Measurements from ENCODE around the gene KCNK1. TPM values are rescaled to one million over a fixed set of nuclear protein-coding genes. Genes with fewer than 3 reads are reported as not detected.

Gene KCNK1
- total RNA-seq, 6 experiments from 2014 or later, result 1.1 to 7.6 (median 3.6) TPM

DNA sequence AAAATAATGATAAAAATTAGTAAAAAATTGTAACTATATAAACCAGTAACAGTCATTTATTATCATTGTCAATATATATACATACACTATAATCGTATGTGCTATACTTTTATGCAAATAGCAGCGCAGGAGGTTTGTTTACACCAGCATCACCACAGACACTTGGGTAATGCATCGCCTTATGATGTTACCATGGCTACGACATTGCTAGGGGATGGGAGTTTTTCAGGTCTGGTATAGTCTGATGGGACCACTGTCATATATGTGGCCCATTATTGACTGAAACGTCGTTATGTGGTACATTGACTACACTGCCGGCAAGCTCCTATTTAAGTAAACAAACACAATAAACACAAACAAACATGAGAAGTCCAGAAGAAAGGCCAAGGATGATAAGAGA lies 45.6 kb downstream of the KCNK1 start:
- intact Hi-C loops (cut with DNase I), result no loop called here

DNA sequence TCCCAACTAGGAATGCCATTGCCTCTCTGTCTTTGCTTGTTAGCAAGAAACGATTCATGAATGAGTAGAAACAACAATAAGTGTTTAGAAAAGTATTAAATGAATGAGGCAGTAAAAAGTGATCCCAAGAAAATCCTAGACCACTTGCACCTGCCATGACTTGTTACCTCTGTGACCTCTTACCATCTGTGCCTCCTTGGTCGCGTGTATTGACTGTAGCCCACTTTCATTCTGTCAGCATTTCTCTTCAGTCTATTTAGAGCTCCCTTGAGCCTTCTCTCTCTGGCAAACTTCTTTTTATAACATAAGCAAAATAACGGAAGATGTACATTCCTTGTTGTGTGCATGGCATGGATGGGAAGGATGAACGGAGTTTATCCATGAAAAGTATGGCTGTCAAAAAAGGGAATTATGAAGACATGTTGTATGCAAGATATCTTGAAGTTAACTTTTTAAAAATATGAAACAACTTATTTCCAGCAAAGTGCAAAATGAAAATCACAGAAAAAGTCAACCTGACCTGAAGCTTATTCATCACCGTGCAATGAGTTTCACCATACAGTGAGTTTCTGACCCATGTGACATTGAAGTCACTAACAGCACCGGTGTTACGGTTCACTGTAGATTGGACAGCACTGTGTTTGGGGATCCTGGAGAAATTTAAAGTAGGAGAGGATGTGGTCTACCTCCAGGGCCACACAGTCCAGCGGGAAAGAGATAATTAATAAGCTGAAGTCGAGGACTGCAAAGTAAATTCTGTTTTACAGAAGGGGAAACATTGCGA lies 47.7 kb downstream of the KCNK1 start:
- TF ChIP-seq POLR2A (IDR thresholded peaks at IDR 0.05), result no peak
- TF ChIP-seq, protein P1, sequence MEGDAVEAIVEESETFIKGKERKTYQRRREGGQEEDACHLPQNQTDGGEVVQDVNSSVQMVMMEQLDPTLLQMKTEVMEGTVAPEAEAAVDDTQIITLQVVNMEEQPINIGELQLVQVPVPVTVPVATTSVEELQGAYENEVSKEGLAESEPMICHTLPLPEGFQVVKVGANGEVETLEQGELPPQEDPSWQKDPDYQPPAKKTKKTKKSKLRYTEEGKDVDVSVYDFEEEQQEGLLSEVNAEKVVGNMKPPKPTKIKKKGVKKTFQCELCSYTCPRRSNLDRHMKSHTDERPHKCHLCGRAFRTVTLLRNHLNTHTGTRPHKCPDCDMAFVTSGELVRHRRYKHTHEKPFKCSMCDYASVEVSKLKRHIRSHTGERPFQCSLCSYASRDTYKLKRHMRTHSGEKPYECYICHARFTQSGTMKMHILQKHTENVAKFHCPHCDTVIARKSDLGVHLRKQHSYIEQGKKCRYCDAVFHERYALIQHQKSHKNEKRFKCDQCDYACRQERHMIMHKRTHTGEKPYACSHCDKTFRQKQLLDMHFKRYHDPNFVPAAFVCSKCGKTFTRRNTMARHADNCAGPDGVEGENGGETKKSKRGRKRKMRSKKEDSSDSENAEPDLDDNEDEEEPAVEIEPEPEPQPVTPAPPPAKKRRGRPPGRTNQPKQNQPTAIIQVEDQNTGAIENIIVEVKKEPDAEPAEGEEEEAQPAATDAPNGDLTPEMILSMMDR (IDR thresholded peaks at IDR 0.05), result no peak
- Histone ChIP-seq H3K4me1 (no peaks in the 10 kb centered on the region), H3K9me3 (no peaks in the 10 kb centered on the region), H3K27me3 (no peaks in the 10 kb centered on the region), H3K36me3 (no peaks in the 10 kb centered on the region), H3K4me3 (no peak overlapping the region), H3K27ac (no peak overlapping the region)
- WGBS (ENCODE audit: insufficient coverage, low coverage, low lambda C conversion rate, missing lambda C conversion rate), result 95% methylated on average over 10 of the region's 11 CpGs
- no peak for ATAC-seq
- intact Hi-C loops (cut with DNase I), result no loop called here
- no peak for DNase-seq

More for the DNA sequence above, 45.6 kb downstream of the KCNK1 start:
- DNase-seq, result no peak
- Histone ChIP-seq H3K4me3 (no peak overlapping the region), H3K36me3 (no peaks in the 10 kb centered on the region), H3K9me3 (no peaks in the 10 kb centered on the region), H3K4me1 (peaks cover 0 to 10% (median 0%) of the 10 kb centered on the region in 4 donors), H3K27me3 (no peaks in the 10 kb centered on the region), H3K27ac (no peak overlapping the region)
- TF ChIP-seq, protein P1 (IDR thresholded peaks at IDR 0.05), result no peak
- TF ChIP-seq POLR2A (IDR thresholded peaks at IDR 0.05), result no peak
- ATAC-seq, result no peak
- 84% methylated on average over 7 of the region's 7 CpGs for WGBS (ENCODE audit: insufficient coverage, low coverage, low lambda C conversion rate, missing lambda C conversion rate)

DNA sequence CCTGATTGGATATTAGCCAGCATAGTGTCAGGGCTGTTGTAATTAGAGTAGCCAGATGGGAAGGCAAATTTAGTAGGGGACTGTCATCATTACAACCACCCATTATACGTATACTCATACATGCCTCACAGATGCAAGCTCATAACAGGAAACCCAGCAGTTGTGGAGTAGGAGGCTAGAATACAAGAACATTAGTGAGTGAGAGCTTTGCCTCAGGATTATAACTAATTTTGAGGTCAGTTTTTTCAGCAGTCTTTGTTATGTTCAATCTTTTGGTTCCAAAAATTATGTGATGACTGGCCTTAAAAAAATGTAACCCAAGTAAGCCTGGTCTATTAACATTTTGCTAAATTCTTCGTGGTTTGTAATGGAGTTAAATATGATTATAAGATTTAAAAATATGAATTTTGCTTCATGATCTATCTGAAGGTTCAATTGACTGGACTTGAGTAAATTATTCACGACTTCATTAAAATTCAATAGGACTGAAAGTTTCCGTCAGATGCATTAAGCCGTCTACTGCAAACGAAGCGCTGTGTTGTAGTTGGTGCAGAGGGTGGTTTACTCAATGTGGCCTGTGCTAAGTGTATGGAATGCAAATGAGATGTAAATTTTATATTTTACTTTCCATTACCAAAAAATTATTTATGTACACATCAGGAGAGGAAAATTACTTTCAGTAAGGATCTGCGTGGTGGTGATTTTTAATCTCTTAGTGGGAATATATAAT lies 48.8 kb downstream of the KCNK1 start:
- Histone ChIP-seq H3K27me3 (no peaks in the 10 kb centered on the region), H3K27ac (no peak overlapping the region), H3K36me3 (no peaks in the 10 kb centered on the region), H3K4me1 (no peaks in the 10 kb centered on the region), H3K4me3 (no peak overlapping the region), H3K9me3 (no peaks in the 10 kb centered on the region)
- TF ChIP-seq, protein P1 (IDR thresholded peaks at IDR 0.05), result no peak
- no peak for TF ChIP-seq POLR2A (IDR thresholded peaks at IDR 0.05)
- intact Hi-C loops (cut with DNase I), result no loop called here
- no peak for DNase-seq
- no peak for ATAC-seq
- WGBS (ENCODE audit: insufficient coverage, low coverage, low lambda C conversion rate, missing lambda C conversion rate), result 93% methylated on average over 8 of the region's 8 CpGs

DNA sequence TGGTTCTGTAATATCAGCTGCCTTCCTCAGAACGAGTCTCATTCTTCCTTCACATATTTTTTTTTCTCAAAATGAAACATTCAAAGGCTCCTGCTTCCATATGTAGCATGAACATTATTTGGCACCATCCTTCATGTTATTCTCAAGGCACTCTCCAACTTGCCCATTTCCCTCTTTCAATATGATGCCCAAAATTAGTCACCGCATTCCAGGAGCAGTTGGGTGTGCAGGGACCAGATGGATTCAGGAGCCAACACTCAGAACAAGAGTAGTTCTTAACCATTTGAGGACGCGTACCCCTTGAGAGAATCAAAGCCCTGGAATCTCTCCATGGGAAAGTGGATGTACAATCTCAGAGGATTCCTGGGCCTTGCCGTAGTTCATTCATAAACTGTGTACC lies 50.3 kb downstream of the KCNK1 start:
- intact Hi-C loops (cut with DNase I), result no loop called here
- H3K27ac ChIP-seq, result no peak overlapping the region

More for the DNA sequence above, 50.3 kb downstream of the KCNK1 start:
- ATAC-seq (no peak), DNase-seq (no peak)
- H3K4me3 ChIP-seq, result no peak overlapping the region
- no peak for TF ChIP-seq POLR2A (IDR thresholded peaks at IDR 0.05)
- TF ChIP-seq, protein P1 (IDR thresholded peaks at IDR 0.05), result no peak
- WGBS (ENCODE audit: insufficient coverage, low coverage, low lambda C conversion rate, missing lambda C conversion rate), result 100% methylated on average over 5 of the region's 5 CpGs
- H3K9me3 ChIP-seq, result no peaks in the 10 kb centered on the region
- H3K4me1 ChIP-seq, result no peaks in the 10 kb centered on the region
- no peaks in the 10 kb centered on the region for H3K36me3 ChIP-seq
- no peaks in the 10 kb centered on the region for H3K27me3 ChIP-seq
